ENCODE measurements around the gene OVOL3.
"Not testable (repeated sequence)": the region's sequence is repeated elsewhere in the genome, so short reads cannot be mapped to it uniquely, and the experiment has no call there.

OVOL3 gene

GRCh38 chr19:36110487-36111199 lies at the start of gene OVOL3:
Gene OVOL3, plus strand, starts transcription at chr19:36111143. Its CDS starts 60 bp downstream, at chr19:36111203.
- DNase-seq (ENCODE audit: low read depth), result no peak

GRCh38 chr19:36061367-36061766 lies 49.6 kb upstream of the OVOL3 start:
- DNase-seq (ENCODE audit: low read depth), result no peak

- no peak for DNase-seq (ENCODE audit: low read depth)
Observed at GRCh38 chr19:36064826-36065225, 46.1 kb upstream of the OVOL3 start.

GRCh38 chr19:36067681-36068080 lies 43.3 kb upstream of the OVOL3 start:
- no peak for DNase-seq (ENCODE audit: low read depth)

GRCh38 chr19:36068810-36069499 lies 42.0 kb upstream of the OVOL3 start:
- DNase-seq (ENCODE audit: low read depth), result not testable (repeated sequence)

- no peak for DNase-seq (ENCODE audit: low read depth)
Observed at GRCh38 chr19:36072081-36072480, 38.9 kb upstream of the OVOL3 start.

- DNase-seq (ENCODE audit: low read depth), result no peak
Observed at GRCh38 chr19:36073121-36073876, 37.6 kb upstream of the OVOL3 start.

- no peak for DNase-seq (ENCODE audit: low read depth)
Observed at GRCh38 chr19:36079389-36079945, 31.5 kb upstream of the OVOL3 start.

- DNase-seq (ENCODE audit: low read depth), result no peak
Observed at GRCh38 chr19:36081385-36081784, 29.6 kb upstream of the OVOL3 start.

GRCh38 chr19:36081894-36082293 lies 29.0 kb upstream of the OVOL3 start:
- no peak for DNase-seq (ENCODE audit: low read depth)

GRCh38 chr19:36082916-36083315 lies 28.0 kb upstream of the OVOL3 start:
- DNase-seq (ENCODE audit: low read depth), result no peak

- DNase-seq (ENCODE audit: low read depth), result no peak
Observed at GRCh38 chr19:36084231-36085009, 26.5 kb upstream of the OVOL3 start.

GRCh38 chr19:36086326-36086725 lies 24.6 kb upstream of the OVOL3 start:
- DNase-seq (ENCODE audit: low read depth), result no peak

- DNase-seq (ENCODE audit: low read depth), result no peak
Observed at GRCh38 chr19:36089847-36090246, 21.1 kb upstream of the OVOL3 start.

- DNase-seq (ENCODE audit: low read depth), result no peak
Observed at GRCh38 chr19:36090910-36091695, 19.8 kb upstream of the OVOL3 start.

- DNase-seq (ENCODE audit: low read depth), result no peak
Observed at GRCh38 chr19:36092566-36092965, 18.4 kb upstream of the OVOL3 start.

- DNase-seq (ENCODE audit: low read depth), result no peak
Observed at GRCh38 chr19:36093146-36093662, 17.7 kb upstream of the OVOL3 start.

GRCh38 chr19:36093687-36094086 lies 17.3 kb upstream of the OVOL3 start:
- DNase-seq (ENCODE audit: low read depth), result no peak

- DNase-seq (ENCODE audit: low read depth), result no peak
Observed at GRCh38 chr19:36097036-36097435, 13.9 kb upstream of the OVOL3 start.

GRCh38 chr19:36099166-36099785 lies 11.7 kb upstream of the OVOL3 start:
- no peak for DNase-seq (ENCODE audit: low read depth)
